ENCODE results near the gene PTPRT.
"Not testable (repeated sequence)": the region's sequence is repeated elsewhere in the genome, so short reads cannot be mapped to it uniquely, and the experiment has no call there.

Gene PTPRT

GRCh38 chr20:42260184-42260583 is 929.5 kb downstream of the PTPRT start:
- DNase-seq, result no peak

GRCh38 chr20:42259389-42259788 is 930.3 kb downstream of the PTPRT start:
- no peak for DNase-seq

- DNase-seq, result no peak
These were observed 931.0 kb downstream of the PTPRT start for GRCh38 chr20:42258564-42259302.

GRCh38 chr20:42255821-42256220 is 933.9 kb downstream of the PTPRT start:
- no peak for DNase-seq

DNA sequence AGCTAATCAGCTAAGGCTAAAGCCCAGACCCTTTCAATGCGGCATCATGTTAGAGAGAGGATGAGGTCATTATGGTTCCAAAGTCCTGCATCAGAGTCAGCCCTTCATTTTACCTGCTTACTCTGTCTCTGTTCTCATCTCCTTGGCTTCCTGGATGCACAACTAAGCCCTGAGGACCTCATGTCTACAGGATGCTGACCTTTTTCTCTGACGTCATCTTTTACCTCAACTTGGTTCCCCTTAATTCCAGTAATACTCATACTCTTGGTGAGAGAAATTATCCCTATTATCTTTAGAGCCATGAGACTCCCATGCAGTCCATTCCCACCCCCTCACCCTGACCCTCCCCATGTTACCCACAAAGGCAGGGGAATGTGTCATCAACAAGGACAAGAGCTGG is 935.0 kb downstream of the PTPRT start:
- DNase-seq, result no peak

- no peak for DNase-seq
These were observed 937.6 kb downstream of the PTPRT start for GRCh38 chr20:42252116-42252515.

DNA sequence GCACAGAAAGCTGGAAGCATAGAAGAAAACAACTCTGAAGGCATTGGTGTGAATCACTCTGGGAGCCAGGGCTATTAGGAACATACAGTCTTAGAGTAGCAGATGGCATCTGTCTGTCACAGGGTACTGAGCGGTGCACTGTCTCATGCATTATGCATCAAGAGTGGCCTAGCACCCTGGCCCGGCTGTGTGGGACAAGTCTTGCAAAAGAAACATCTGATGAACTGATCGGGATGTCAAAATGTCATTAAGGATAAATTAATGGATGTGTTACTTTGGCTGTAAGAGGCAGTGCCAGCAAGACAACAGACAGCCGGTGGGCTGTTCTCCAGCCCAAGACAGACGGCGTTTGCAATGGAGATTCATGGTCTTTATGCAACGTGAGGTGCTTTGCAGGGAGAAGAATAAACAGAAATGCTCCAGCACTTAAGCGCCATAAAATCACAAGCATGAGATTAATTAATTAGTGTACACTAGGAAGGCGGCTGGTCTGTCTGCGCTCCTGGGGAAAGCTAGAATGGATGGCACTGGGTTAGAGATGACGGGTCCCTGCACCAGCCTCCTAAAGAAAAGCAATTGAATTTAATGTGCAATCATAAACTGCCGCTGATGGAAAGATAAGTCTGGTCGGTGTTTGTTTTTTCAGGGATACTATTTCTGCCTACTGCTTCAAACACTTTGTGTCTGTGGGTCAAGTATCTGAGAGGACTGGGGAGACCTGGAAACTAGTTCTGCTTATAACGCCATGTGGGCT is 970.9 kb downstream of the PTPRT start:
- DNase-seq, result peak; percentile 87

DNA sequence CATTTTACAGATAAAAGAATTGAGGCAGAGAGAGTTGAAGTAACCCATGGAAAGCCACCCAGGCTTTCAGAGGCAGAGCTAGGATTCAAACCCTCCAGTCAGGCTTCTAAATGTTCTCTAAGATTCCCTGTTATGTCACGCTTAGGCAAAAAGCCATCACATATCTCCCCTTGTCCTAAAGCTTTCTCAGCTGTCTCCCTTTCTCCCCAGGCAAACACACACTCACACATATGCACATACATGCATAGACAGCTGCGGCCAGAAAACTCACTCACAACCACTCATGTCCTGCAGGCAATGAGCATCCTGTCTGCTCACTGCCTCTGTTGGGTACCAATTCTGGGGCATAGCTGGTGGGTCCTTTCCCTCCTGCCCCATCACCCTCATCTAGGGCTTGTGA is 975.6 kb downstream of the PTPRT start:
- DNase-seq, result no peak

DNA sequence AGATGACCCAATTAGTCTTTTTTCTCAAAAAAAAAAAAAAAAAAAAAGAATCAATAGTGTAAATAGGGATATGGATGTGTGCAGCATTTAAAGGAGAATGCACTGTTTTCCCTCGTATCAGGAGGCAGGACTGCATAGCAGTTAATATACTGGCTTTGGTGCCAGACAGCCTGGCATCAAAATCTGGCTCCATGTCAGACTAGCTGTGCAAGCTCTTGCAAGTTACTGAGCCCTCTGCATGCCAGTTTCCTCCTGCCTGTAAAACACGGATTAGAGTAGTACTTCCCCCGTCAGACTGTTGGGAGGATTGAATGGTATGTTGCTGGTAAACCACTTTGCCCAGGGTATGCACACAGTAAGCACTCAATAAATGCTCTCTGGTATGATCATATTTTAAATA is 977.3 kb downstream of the PTPRT start:
- DNase-seq, result peak; percentile 47

- DNase-seq, result not testable (repeated sequence)
These were observed 983.1 kb downstream of the PTPRT start for GRCh38 chr20:42206557-42206956.

GRCh38 chr20:42204109-42204660 is 985.5 kb downstream of the PTPRT start:
- DNase-seq, result no peak

DNA sequence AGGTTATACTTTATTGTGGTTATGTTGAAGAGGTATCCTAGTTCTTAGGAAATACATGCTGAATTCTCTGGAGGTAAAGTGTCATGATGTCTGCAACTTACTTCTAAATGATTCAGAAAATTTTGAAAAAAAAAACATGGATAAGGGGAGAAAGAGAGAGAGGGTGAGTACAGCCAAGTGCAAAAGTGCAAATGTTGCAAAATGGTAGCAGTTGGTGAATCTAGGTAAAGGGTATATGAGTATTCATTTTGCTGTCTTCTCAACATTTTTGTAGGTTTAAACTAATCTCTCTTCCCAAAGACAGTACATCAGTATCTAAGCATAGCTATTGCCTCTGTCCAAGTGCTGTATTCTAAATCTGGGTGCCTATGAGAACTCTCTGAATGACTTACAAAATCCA is 992.1 kb downstream of the PTPRT start:
- DNase-seq, result no peak

GRCh38 chr20:42193119-42193518 is 996.6 kb downstream of the PTPRT start:
- no peak for DNase-seq

DNA sequence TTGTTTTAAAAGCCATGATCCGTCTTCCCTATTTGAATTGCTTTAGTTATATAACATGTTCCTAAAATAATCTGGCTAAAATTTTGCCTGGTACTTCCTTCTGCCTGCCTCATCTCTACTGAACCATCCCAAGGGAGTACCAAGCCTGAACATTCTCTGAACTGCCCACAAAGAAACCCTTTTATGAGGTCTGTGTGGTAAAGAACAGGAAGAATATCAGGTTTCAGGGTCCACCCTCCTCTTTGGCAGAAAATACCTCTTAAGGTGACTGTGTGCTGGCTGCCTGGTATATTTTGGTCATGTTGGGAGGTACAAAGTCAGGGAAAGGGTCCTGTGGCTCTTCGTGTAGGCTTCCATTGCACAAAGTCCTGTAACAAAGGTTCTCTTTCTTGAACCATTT is 997.4 kb downstream of the PTPRT start:
- no peak for DNase-seq

DNA sequence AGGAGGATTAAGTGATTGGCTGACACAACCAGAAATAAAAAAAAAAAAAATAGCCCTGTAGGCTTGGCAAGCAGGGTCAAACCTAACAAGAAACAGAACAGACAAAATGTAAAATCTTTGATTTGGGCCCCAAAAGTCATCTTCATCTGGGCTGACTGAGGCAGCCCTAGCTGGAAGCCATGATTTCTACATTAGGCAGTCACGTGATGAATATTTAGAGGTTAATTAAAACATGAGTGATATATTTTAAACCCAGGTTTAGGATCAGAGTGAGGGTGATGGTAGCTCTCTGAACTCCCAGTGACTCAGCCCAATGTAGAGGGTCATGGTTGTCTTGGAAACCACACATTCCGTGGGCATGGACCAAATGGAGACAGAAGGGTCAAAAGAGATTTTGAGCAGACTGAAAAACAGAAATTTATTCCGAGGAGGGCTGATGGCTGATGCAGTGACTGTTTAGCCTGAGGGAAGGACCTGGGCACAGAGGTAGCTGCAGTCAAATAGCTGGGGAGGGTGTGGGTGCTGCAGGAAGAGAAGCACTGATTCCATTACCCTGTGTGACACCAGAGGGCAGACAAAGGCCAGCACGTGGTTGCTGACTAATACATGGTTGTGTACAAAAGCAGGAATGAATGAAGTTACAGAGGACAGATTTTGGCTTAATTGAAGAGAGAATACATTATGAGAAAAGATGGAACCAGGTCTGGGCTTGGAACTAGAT is 998.4 kb downstream of the PTPRT start:
- DNase-seq, result no peak

GRCh38 chr20:42190084-42190483 is 999.6 kb downstream of the PTPRT start:
- no peak for DNase-seq

GRCh38 chr20:42186337-42186736 is 1003.4 kb downstream of the PTPRT start:
- no peak for DNase-seq

GRCh38 chr20:42183147-42183546 is 1006.6 kb downstream of the PTPRT start:
- DNase-seq, result no peak

- no peak for DNase-seq
These were observed 1008.6 kb downstream of the PTPRT start for GRCh38 chr20:42181064-42181463.

DNA sequence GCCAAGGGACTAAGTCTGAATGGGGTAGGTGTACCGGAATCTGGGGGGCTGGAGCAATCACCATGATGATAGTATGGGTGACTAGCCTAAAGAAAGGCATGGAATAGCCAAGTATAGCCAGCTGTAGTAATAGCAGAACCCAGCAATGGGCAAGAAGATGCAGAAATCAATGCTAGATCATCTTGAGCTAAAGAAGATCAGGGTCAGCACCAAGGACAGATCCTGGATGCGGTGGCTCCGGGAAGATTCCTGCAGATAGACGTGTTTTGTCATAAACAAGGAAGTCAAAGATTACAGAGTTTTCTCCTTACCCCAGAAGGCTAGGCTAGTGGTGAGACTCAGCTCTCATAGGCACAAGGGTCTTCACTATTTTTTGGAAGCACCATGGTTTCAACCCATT is 1009.9 kb downstream of the PTPRT start:
- no peak for DNase-seq

- DNase-seq, result peak; percentile 8
These were observed 1016.3 kb downstream of the PTPRT start for GRCh38 chr20:42173440-42173839.

DNA sequence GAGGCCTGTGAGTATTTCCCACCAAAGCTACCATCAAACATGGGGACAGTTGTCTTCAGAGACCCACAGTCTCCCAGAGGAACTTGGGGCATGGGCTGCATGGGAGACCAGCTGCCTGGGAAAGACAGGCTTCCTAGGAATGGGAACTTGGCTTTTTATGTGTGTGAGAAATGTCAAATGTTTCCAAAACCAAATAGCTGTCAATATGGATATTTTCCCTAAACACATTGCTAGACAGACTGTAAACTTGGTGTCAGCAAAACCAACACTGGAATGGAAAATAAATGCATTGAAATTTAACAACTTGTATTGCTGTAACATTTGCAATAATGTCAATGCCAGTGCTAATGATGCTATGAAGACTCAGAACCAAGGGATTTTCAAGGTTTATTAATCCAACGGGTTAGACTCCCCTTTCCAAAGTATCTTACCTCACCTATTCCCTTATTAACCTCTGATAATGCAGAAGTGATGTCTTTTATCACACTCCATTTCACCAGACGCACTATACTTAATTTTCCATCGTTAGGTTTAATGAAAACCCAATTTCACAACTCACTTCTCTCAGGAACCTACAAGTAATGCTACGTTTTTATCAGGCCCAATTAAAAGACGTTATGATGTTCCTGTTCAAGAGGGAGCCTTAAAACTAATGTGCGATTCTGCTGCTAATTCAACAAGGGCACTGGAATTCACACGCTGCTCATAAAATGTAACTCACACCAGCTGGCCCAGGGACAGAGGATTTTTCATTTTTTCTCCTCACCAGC is 1025.4 kb downstream of the PTPRT start:
- DNase-seq, result no peak
